Breast epithelium (tissue), 3 donors: ENCODE results near the gene MYL1.

Source experiments
- POLR2A ChIP-seq: fragments of 450-650 bp; IDR thresholded peaks from one replicate; pipeline ENCODE4 v1.6.1; 2016; ENCODE audit warnings: antibody characterized with exemption, mild to moderate bottlenecking, moderate library complexity
- POLR2AphosphoS5 ChIP-seq, 3 donors: sonication (generic); formaldehyde crosslinking; IDR thresholded peaks; one replicate each; pipeline ENCODE4 v1.6.1; 2017; ENCODE audit warnings: antibody characterized with exemption in 3 of 3
- TF ChIP-seq, protein P1 (sequence below), 3 donors: fragments of 450-650 bp; IDR thresholded peaks; one replicate each; pipeline ENCODE4 v1.5.1; 2016 to 2017; ENCODE audit warnings: antibody characterized with exemption in 3 of 3, mild to moderate bottlenecking in 3 of 3, moderate library complexity in 3 of 3

GRCh38 chr2:210302326-210302725 is 12.6 kb downstream of the MYL1 start:
- TF ChIP-seq POLR2A (no peak), POLR2AphosphoS5 (IDR thresholded peaks at IDR 0.05) (no peak)
- TF ChIP-seq, protein P1, sequence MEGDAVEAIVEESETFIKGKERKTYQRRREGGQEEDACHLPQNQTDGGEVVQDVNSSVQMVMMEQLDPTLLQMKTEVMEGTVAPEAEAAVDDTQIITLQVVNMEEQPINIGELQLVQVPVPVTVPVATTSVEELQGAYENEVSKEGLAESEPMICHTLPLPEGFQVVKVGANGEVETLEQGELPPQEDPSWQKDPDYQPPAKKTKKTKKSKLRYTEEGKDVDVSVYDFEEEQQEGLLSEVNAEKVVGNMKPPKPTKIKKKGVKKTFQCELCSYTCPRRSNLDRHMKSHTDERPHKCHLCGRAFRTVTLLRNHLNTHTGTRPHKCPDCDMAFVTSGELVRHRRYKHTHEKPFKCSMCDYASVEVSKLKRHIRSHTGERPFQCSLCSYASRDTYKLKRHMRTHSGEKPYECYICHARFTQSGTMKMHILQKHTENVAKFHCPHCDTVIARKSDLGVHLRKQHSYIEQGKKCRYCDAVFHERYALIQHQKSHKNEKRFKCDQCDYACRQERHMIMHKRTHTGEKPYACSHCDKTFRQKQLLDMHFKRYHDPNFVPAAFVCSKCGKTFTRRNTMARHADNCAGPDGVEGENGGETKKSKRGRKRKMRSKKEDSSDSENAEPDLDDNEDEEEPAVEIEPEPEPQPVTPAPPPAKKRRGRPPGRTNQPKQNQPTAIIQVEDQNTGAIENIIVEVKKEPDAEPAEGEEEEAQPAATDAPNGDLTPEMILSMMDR (IDR thresholded peaks at IDR 0.05), result no peak
